ENCODE results near the gene RTP2.

Gene RTP2

GRCh38 chr3:187728940-187729583 is 26.7 kb upstream of the RTP2 start:
- TF ChIP-seq, protein P1, sequence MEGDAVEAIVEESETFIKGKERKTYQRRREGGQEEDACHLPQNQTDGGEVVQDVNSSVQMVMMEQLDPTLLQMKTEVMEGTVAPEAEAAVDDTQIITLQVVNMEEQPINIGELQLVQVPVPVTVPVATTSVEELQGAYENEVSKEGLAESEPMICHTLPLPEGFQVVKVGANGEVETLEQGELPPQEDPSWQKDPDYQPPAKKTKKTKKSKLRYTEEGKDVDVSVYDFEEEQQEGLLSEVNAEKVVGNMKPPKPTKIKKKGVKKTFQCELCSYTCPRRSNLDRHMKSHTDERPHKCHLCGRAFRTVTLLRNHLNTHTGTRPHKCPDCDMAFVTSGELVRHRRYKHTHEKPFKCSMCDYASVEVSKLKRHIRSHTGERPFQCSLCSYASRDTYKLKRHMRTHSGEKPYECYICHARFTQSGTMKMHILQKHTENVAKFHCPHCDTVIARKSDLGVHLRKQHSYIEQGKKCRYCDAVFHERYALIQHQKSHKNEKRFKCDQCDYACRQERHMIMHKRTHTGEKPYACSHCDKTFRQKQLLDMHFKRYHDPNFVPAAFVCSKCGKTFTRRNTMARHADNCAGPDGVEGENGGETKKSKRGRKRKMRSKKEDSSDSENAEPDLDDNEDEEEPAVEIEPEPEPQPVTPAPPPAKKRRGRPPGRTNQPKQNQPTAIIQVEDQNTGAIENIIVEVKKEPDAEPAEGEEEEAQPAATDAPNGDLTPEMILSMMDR (conservative IDR thresholded peaks at IDR 0.05), result no peak
- no peak overlapping the region for H3K27ac ChIP-seq

DNA sequence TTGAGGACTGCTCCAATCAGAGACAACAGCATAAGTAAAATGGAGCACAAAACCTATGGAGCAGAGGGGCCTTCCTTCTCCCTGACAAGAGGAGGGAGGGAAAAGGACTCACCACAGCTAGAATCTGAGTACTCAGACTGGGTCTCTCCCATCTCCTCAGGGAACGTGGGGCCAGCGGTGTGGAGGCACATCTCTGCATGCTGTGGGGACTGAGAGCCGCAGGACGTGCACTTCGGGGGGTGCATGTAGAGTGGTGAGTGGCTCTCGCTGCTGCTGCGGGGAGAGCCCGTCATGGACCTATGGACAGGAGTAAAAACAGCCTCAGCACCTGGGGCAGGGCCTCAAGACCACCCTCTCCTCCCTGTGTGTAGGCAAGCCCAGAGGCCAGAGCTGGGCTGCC is 25.9 kb upstream of the RTP2 start:
- no peak overlapping the region for H3K27ac ChIP-seq
- TF ChIP-seq, protein P1 (conservative IDR thresholded peaks at IDR 0.05), result no peak

GRCh38 chr3:187726564-187726963 is 24.2 kb upstream of the RTP2 start:
- no peak overlapping the region for H3K27ac ChIP-seq
- TF ChIP-seq, protein P1 (conservative IDR thresholded peaks at IDR 0.05), result no peak

- TF ChIP-seq, protein P1 (conservative IDR thresholded peaks at IDR 0.05), result no peak
Measured at GRCh38 chr3:187725653-187726370, 23.5 kb upstream of the RTP2 start.

DNA sequence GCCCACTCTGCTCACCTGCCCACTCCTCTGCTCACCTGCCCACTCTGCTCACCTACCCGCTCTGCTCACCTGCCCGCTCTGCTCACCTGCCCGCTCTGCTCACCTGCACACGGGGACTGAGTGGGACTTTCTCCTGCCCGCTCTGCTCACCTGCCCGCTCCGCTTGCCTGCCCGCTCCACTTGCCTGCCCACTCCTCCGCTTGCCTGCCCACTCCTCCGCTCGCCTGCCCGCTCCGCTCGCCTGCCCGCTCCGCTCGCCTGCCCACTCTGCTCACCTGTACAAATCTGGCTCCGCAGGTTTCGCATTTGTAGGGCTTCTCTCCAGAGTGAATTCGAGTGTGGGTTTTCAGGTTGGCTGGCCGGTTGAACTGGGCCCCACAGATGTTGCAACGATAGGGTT is 22.9 kb upstream of the RTP2 start:
- no peak overlapping the region for H3K27ac ChIP-seq
- TF ChIP-seq, protein P1 (conservative IDR thresholded peaks at IDR 0.05), result no peak

More at GRCh38 chr3:187725653-187726370, 23.5 kb upstream of the RTP2 start:
- H3K27ac ChIP-seq, result no peak overlapping the region

GRCh38 chr3:187722206-187722612 is 19.9 kb upstream of the RTP2 start:
- H3K27ac ChIP-seq, result no peak overlapping the region
- TF ChIP-seq, protein P1 (conservative IDR thresholded peaks at IDR 0.05), result no peak

GRCh38 chr3:187721055-187721454 is 18.7 kb upstream of the RTP2 start:
- H3K27ac ChIP-seq, result no peak overlapping the region
- TF ChIP-seq, protein P1 (conservative IDR thresholded peaks at IDR 0.05), result no peak

Measured in VCaP (cell line).